Upper lobe of right lung (tissue), 1 donor: ENCODE results near the gene SMPD2. TPM values are rescaled to one million over a fixed set of nuclear protein-coding genes. Genes with fewer than 3 reads are reported as not detected.
"Not testable (repeated sequence)": the region's sequence is repeated elsewhere in the genome, so short reads cannot be mapped to it uniquely, and the experiment has no call there.

ENCODE experiments used
- ATAC-seq: fragments of 200-7000 bp; cut with Tn5 transposase; one replicate; pipeline ENCODE4 v1.9.1; 2020; ENCODE audit warnings: mild to moderate bottlenecking, moderate library complexity
- DNase-seq: peaks from one replicate; pipeline ENCODE4 v3.0.0-alpha.2; 2020
- H3K27ac ChIP-seq: fragments of 200-600 bp; one replicate; pipeline ENCODE4 v1.8.0; 2022
- H3K27me3 ChIP-seq: fragments of 200-600 bp; one replicate; pipeline ENCODE4 v1.8.0; 2022; ENCODE audit warnings: mild to moderate bottlenecking
- H3K36me3 ChIP-seq: fragments of 200-600 bp; one replicate; pipeline ENCODE4 v1.8.0; 2022
- H3K4me1 ChIP-seq: fragments of 200-600 bp; one replicate; pipeline ENCODE4 v1.8.0; 2022
- H3K4me3 ChIP-seq: fragments of 200-600 bp; one replicate; pipeline ENCODE4 v1.8.0; 2022; ENCODE audit warnings: mild to moderate bottlenecking
- H3K9me3 ChIP-seq: fragments of 200-600 bp; one replicate; pipeline ENCODE4 v1.8.0; 2022
- intact Hi-C: fragments of 100-400 bp; cut with DNase I; formaldehyde crosslinking; loops from one replicate; pipeline ENCODE4 v1.11.0; 2022
- total RNA-seq: library from RNA; stranded (reverse); fragmentation: NEBNext Ultra II Directional; extraction: Animal tissue kit (Norgen Biotek cat#: 25700); gene quantifications from one replicate; pipeline ENCODE4 v1.2.1, GENCODE V29; 2021
- TF ChIP-seq, protein P1 (sequence below): fragments of 200-600 bp; IDR thresholded peaks from one replicate; pipeline ENCODE4 v1.8.0; 2022; ENCODE audit warnings: antibody characterized with exemption
- donor health status: DM: no; HTN: yes; CAD: no; lungs with severe emphysema.

The SMPD2 gene
- total RNA-seq, 1 donor from 2014 or later = 15.4 TPM

DNA sequence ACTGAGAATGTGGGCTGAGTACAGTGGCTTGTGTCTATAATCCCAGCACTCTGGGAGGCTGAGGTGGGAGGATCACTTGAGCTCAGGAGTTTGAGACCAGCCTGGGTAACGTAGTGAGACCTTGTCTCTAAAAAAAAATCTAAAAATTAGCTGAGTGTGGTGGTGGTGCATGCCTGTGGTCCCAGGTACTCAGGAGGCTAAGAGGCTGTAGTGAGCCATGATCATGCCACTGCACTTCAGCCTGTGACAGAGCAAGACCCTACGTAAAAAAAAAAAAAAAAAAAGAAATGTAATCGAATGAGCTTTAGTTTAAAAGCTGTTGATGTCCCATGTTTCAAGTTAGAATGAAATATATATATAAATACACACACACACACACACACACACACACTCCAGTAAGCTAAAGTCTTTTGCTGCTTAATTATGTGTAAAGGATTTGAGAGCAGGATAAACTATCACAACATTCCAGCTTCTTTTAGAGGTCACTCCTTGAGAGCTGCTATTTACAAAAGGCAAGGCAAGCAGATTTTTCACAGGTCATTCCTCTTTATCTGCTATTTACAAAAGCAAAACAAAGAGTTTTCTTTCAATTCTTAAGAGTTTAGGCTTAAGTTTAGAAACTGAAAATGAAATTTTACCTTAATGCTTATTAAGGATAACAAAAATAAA lies 19.8 kb downstream of the SMPD2 start:
- intact Hi-C loops = no loop called here
- H3K4me1 ChIP-seq = peaks cover 20% of the 10 kb centered on the region
- H3K27me3 ChIP-seq = no peaks in the 10 kb centered on the region
- H3K9me3 ChIP-seq = no peaks in the 10 kb centered on the region
- TF ChIP-seq, protein P1, sequence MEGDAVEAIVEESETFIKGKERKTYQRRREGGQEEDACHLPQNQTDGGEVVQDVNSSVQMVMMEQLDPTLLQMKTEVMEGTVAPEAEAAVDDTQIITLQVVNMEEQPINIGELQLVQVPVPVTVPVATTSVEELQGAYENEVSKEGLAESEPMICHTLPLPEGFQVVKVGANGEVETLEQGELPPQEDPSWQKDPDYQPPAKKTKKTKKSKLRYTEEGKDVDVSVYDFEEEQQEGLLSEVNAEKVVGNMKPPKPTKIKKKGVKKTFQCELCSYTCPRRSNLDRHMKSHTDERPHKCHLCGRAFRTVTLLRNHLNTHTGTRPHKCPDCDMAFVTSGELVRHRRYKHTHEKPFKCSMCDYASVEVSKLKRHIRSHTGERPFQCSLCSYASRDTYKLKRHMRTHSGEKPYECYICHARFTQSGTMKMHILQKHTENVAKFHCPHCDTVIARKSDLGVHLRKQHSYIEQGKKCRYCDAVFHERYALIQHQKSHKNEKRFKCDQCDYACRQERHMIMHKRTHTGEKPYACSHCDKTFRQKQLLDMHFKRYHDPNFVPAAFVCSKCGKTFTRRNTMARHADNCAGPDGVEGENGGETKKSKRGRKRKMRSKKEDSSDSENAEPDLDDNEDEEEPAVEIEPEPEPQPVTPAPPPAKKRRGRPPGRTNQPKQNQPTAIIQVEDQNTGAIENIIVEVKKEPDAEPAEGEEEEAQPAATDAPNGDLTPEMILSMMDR = no peak
- no peak overlapping the region for H3K4me3 ChIP-seq
- peaks cover 38% of the 10 kb centered on the region for H3K36me3 ChIP-seq
- no peak for ATAC-seq
- DNase-seq = no peak
- H3K27ac ChIP-seq = no peak overlapping the region

DNA sequence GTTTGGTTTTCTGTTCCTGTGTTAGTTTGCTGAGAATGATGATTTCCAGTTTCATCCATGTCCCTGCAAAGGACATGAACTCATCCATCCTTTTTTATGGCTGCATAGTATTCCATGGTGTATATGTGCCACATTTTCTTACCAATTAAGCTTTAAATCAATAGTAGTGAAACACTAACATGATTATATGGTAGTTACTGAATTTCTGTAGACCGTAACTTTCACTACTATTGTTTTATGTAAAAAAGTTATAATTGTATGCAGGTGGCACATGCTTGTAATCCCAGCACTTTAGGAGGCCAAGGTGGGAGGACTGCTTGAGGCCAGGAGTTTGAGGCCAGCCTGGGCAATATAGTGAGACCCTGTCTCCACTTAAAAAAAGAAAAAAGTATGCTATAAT lies 20.7 kb downstream of the SMPD2 start:
- H3K27ac ChIP-seq, intact Hi-C loops, H3K27me3 ChIP-seq, DNase-seq, H3K4me3 ChIP-seq, ATAC-seq, H3K9me3 ChIP-seq: not testable (repeated sequence)
- Histone ChIP-seq H3K36me3 (peaks cover 47% of the 10 kb centered on the region), H3K4me1 (peaks cover 19% of the 10 kb centered on the region)

DNA sequence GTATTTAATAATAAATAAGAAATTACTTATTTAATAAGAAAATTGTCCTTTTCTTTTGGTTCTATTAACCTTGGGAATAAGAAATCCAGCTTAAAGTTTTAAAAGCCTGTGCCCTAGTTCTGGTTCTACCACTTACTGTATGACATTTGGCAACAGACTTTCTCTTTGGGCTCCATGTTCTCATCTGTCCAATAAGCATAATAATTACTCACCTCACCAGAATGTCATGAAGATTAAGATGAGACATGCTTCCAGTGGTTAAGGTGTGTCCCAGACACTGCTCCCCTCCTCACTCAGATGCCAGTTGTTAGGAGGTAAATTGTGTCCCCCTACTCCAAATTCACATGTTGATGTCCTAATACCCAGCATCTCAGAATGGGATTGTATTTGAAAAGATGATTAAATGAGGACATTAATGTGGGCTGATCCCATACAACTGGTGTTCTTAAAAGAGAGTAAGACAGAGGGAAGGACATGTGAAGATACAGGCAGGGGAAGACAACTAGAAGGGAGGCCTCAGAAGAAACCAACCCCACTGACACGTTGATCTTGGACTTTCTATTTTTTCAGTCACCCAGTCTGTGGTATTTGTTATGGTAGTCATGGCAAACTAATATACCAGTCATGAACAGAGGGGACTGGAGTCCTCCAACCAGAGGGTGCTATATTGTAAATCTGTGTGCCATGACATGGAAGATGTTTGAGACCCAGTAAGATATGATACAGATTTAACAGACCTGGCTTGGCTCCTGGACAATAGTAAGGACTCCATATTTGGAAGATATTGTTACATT lies 21.4 kb downstream of the SMPD2 start:
- no peaks in the 10 kb centered on the region for H3K9me3 ChIP-seq
- H3K27ac ChIP-seq = no peak overlapping the region
- H3K27me3 ChIP-seq = no peaks in the 10 kb centered on the region
- peaks cover 11% of the 10 kb centered on the region for H3K4me1 ChIP-seq
- DNase-seq (no peak), ATAC-seq (no peak)
- intact Hi-C loops = no loop called here
- TF ChIP-seq, protein P1 = no peak
- H3K4me3 ChIP-seq = no peak overlapping the region
- peaks cover 54% of the 10 kb centered on the region for H3K36me3 ChIP-seq

DNA sequence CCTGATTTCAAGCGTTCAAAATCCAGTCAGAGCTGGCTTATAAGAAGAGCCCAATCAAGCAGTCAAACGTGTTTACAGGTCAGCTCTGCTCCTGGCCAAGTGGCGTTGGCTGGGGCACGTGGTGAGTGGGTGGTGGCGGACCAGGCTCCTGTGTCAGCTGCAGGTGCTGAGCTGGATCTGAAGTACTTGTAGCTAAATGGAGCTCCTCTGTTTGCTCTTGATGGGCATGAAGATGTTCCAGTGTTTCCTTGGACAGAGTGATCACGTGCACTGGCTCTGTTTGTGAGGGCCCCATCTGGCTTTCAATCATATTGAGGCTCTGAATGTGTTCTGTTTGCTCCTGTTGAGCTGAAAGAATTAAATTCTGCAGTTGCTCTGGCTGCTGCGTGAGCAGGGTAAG lies 25.2 kb downstream of the SMPD2 start:
- no peaks in the 10 kb centered on the region for H3K27me3 ChIP-seq
- no peak overlapping the region for H3K27ac ChIP-seq
- no peaks in the 10 kb centered on the region for H3K9me3 ChIP-seq
- DNase-seq = peak; percentile 91
- no peak overlapping the region for H3K4me3 ChIP-seq
- peak; percentile 95 for ATAC-seq
- intact Hi-C loops = no loop called here
- TF ChIP-seq, protein P1 = no peak
- H3K4me1 ChIP-seq = no peaks in the 10 kb centered on the region
- peaks cover 92% of the 10 kb centered on the region for H3K36me3 ChIP-seq

DNA sequence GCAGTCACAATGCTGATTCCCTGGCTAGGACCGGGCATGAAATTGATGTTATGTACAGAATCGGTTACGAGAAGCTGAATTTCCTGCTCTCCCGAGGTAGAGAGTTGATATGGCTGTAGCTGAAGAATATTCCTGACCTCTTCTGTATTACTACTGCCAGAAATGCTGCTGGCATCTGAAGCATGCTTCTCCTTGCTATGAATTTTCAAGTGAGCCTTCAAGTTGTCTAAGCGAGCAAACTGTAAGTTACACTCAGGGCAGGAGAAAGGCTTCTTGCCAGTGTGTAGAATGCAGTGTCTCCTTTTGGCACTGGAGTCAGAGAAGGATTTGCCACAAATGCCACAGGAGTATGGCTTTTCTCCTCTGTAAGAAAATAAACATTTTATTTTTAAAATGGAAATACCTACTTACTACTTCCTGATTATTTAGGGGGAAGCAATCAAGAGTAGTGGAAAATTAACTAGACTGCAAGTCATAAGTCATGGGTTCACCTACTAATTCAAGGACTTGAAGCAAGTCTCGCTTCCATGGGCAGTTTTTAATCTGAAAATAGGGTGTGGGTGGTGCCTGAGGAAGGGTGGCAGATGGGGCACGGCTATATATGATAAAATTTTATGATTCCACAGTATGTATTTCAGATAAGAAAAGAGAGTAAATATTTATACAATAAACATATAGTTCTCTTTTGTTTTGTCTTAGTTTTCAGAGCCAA lies 25.8 kb downstream of the SMPD2 start:
- DNase-seq (no peak), ATAC-seq (peak; percentile 65)
- Histone ChIP-seq H3K27ac (no peak overlapping the region), H3K4me1 (no peaks in the 10 kb centered on the region), H3K36me3 (peaks cover 95% of the 10 kb centered on the region), H3K4me3 (no peak overlapping the region), H3K9me3 (no peaks in the 10 kb centered on the region), H3K27me3 (no peaks in the 10 kb centered on the region)
- intact Hi-C loops = no loop called here
- TF ChIP-seq, protein P1 = no peak

DNA sequence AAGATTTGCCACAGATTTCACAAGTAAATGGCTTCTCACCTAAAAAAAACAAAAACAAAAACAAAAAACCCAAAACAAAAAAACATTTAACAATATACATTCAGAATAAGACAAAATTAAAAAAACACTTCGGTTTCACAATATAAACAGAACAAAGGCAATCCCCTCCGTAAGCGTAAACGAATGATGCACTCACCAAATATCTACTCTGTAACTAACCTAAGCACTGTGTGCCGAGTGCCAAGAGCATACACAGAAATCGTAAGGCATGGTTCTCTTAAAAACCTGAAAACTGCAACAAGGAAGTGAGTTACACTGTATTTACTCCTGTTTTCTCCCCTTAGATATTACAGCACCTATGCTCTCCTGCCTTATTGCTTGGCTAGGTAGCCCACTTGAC lies 27.2 kb downstream of the SMPD2 start:
- no peak for DNase-seq
- H3K4me3 ChIP-seq = no peak overlapping the region
- no peaks in the 10 kb centered on the region for H3K27me3 ChIP-seq
- ATAC-seq = no peak
- intact Hi-C loops = no loop called here
- H3K9me3 ChIP-seq = no peaks in the 10 kb centered on the region
- H3K27ac ChIP-seq = no peak overlapping the region
- peaks cover 96% of the 10 kb centered on the region for H3K36me3 ChIP-seq
- H3K4me1 ChIP-seq = no peaks in the 10 kb centered on the region
- TF ChIP-seq, protein P1 = no peak
